ENCODE results near the gene SPATC1L. TPM values are rescaled to one million over a fixed set of nuclear protein-coding genes. Genes with fewer than 3 reads are reported as not detected.

SPATC1L gene
- total RNA-seq, 2 donors from 2014 or later, result 29.5 to 31.9 TPM

DNA sequence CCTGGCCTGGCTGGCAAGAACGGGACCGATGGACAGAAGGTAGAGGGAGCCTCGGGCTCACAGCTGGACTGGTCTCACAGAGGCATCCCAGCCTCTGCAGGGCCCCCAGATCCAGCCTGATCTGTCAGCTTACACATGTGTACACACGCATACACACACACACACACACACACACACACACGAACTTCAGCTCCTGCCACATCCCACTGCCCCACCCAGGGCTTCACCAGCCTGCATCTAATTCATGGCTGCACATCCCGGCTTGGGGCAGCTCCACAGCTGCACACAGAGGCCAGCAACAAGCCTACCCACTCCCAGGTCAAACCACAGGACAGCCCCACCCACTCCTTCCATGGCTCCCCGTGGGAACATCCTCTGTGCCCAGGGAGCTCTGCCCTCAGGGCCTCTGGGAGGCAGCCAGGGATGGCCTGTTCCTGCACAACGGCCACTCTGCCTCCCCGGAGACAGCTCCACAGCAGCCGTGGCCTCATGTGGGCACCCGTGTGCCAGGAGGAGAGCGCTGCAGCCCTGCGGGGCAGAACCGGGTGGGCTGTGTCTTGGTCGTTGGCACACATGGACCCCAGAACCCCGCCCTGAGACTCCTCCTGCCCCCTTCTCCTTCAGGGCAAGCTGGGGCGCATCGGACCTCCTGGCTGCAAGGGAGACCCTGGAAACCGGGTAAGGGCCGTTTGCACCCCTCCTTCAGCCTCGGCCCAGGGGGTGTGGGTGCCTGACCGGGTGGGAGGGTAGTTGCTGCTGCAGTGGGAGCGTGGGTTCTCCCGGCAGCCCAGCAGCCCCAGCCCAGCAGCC lies 67.3 kb downstream of the SPATC1L start:
- no peaks in the 10 kb centered on the region for H3K4me1 Mint-ChIP-seq
- Histone ChIP-seq H3K4me3 (ENCODE audit: low read length) (no peak overlapping the region), H3K4me1 (ENCODE audit: control insufficient read depth, insufficient read depth, low read length) (no peaks in the 10 kb centered on the region), H3K36me3 (ENCODE audit: control insufficient read depth, insufficient read depth, low read length) (peaks cover 76% of the 10 kb centered on the region), H3K9me3 (ENCODE audit: control insufficient read depth, low read length) (peaks cover 19% of the 10 kb centered on the region), H3K27ac (ENCODE audit: low read depth, low read length) (no peak overlapping the region), H3K9ac (ENCODE audit: extremely low read depth, low read length, poor library complexity, severe bottlenecking) (no peak overlapping the region), H3K27me3 (ENCODE audit: control insufficient read depth, insufficient read depth, low read length, poor library complexity, severe bottlenecking) (no peaks in the 10 kb centered on the region)
- H3K9me3 Mint-ChIP-seq, result peaks cover 10% of the 10 kb centered on the region
- DNase-seq, result peak; percentile 30
- H3K36me3 Mint-ChIP-seq (ENCODE audit: low read depth), result peaks cover 50% of the 10 kb centered on the region
- WGBS, 2 experiments (ENCODE audit: insufficient coverage in 1 of 2, insufficient read length in 1 of 2), result 93 to 95% methylated on average over 3 to 24 of the region's 24 CpGs
- TF ChIP-seq, protein P1, sequence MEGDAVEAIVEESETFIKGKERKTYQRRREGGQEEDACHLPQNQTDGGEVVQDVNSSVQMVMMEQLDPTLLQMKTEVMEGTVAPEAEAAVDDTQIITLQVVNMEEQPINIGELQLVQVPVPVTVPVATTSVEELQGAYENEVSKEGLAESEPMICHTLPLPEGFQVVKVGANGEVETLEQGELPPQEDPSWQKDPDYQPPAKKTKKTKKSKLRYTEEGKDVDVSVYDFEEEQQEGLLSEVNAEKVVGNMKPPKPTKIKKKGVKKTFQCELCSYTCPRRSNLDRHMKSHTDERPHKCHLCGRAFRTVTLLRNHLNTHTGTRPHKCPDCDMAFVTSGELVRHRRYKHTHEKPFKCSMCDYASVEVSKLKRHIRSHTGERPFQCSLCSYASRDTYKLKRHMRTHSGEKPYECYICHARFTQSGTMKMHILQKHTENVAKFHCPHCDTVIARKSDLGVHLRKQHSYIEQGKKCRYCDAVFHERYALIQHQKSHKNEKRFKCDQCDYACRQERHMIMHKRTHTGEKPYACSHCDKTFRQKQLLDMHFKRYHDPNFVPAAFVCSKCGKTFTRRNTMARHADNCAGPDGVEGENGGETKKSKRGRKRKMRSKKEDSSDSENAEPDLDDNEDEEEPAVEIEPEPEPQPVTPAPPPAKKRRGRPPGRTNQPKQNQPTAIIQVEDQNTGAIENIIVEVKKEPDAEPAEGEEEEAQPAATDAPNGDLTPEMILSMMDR (conservative IDR thresholded peaks at IDR 0.05), result no peak
- no peak overlapping the region for H3K27ac Mint-ChIP-seq
- no peak overlapping the region for H3K4me3 Mint-ChIP-seq
- no peaks in the 10 kb centered on the region for H3K27me3 Mint-ChIP-seq (ENCODE audit: insufficient read depth)

- H3K36me3 Mint-ChIP-seq (ENCODE audit: low read depth), result peaks cover 53% of the 10 kb centered on the region
- 93 to 94% methylated on average over 13 to 20 of the region's 20 CpGs for WGBS, 2 experiments (ENCODE audit: insufficient coverage in 1 of 2, insufficient read length in 1 of 2)
- peaks cover 19% of the 10 kb centered on the region for H3K9me3 ChIP-seq (ENCODE audit: control insufficient read depth, low read length)
- no peak overlapping the region for H3K4me3 ChIP-seq (ENCODE audit: low read length)
- H3K27me3 Mint-ChIP-seq (ENCODE audit: insufficient read depth), result no peaks in the 10 kb centered on the region
- no peak overlapping the region for H3K9ac ChIP-seq (ENCODE audit: extremely low read depth, low read length, poor library complexity, severe bottlenecking)
- H3K4me1 Mint-ChIP-seq, result no peaks in the 10 kb centered on the region
- no peaks in the 10 kb centered on the region for H3K4me1 ChIP-seq (ENCODE audit: control insufficient read depth, insufficient read depth, low read length)
- H3K27ac Mint-ChIP-seq, result no peak overlapping the region
- H3K9me3 Mint-ChIP-seq, result peaks cover 10% of the 10 kb centered on the region
- H3K4me3 Mint-ChIP-seq, result no peak overlapping the region
- H3K27ac ChIP-seq (ENCODE audit: low read depth, low read length), result no peak overlapping the region
- DNase-seq, result peak; percentile 31
- peaks cover 72% of the 10 kb centered on the region for H3K36me3 ChIP-seq (ENCODE audit: control insufficient read depth, insufficient read depth, low read length)
- TF ChIP-seq, protein P1 (conservative IDR thresholded peaks at IDR 0.05), result no peak
- no peaks in the 10 kb centered on the region for H3K27me3 ChIP-seq (ENCODE audit: control insufficient read depth, insufficient read depth, low read length, poor library complexity, severe bottlenecking)
Measured at GRCh38 chr21:46116189-46116775, 68.0 kb downstream of the SPATC1L start.

- TF ChIP-seq, protein P1 (conservative IDR thresholded peaks at IDR 0.05), result no peak
- peaks cover 10% of the 10 kb centered on the region for H3K9me3 Mint-ChIP-seq
- H3K4me1 Mint-ChIP-seq, result no peaks in the 10 kb centered on the region
- no peaks in the 10 kb centered on the region for H3K27me3 ChIP-seq (ENCODE audit: control insufficient read depth, insufficient read depth, low read length, poor library complexity, severe bottlenecking)
- H3K27me3 Mint-ChIP-seq (ENCODE audit: insufficient read depth), result no peaks in the 10 kb centered on the region
- H3K4me1 ChIP-seq (ENCODE audit: control insufficient read depth, insufficient read depth, low read length), result no peaks in the 10 kb centered on the region
- H3K36me3 Mint-ChIP-seq (ENCODE audit: low read depth), result peaks cover 60% of the 10 kb centered on the region
- WGBS, 2 experiments (ENCODE audit: insufficient coverage in 1 of 2, insufficient read length in 1 of 2), result 93 to 95% methylated on average over 10 to 17 of the region's 17 CpGs
- H3K9me3 ChIP-seq (ENCODE audit: control insufficient read depth, low read length), result peaks cover 19% of the 10 kb centered on the region
- no peak overlapping the region for H3K9ac ChIP-seq (ENCODE audit: extremely low read depth, low read length, poor library complexity, severe bottlenecking)
- peaks cover 74% of the 10 kb centered on the region for H3K36me3 ChIP-seq (ENCODE audit: control insufficient read depth, insufficient read depth, low read length)
- H3K4me3 Mint-ChIP-seq, result no peak overlapping the region
- no peak overlapping the region for H3K27ac Mint-ChIP-seq
- DNase-seq, result peak; percentile 36
- no peak overlapping the region for H3K27ac ChIP-seq (ENCODE audit: low read depth, low read length)
- no peak overlapping the region for H3K4me3 ChIP-seq (ENCODE audit: low read length)
Measured at GRCh38 chr21:46115441-46116188, 68.6 kb downstream of the SPATC1L start.
